Measurements from ENCODE around the gene QRICH1.

Gene QRICH1

DNA sequence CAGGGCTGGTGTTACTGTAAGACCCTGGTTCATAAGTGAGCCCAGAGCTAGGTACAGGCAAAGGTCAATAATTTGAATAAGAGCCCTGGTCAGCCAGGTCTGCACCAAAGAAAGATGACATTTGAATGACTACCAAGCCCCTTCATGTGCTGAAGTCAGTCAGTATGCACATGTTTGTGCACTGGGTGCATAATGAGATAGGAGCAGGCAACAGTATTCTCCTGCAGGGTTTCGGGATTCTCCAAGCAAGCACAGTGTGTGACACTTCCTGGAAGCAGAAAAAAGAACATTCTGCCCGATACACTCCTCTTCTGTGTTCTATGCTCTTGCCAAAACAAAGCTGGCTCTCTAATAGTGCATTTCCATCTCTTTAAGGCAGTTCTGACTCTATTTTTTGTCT is 59.2 kb downstream of the QRICH1 start:
- DNase-seq (ENCODE audit: low read depth in 2 of 2), result no peak

DNA sequence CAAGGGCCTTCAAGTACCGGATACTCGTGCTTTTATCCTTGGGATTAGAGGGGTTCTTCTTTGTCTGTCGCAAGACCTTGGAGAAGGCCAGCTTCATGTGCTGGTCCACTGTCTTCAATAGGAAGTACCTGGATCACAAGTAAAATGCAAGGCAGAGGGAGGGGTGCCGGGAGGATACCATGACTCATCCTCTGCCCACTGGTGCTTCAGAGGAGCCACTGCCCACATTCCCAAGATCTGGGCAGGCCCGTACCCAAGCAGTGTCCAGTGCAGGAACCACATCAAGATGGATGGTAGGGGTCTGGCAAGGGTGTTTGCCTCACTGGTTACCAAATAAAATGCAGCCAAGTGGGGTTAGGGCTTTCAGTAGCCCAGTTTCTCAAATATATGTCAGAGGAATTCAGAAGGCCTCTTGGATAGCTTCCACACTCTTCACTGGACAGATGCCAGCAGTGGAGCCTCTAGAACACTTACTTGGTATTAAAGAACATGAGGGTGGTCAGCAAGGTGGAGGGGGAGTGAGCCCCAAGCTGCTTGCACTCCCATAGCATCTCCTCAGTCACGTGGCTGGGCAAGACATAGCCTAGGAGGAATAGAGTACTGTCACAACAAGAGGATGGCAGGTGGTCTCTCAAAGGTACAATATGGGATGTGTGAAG is 61.1 kb downstream of the QRICH1 start:
- DNase-seq (ENCODE audit: low read depth in 2 of 2), result no peak

DNA sequence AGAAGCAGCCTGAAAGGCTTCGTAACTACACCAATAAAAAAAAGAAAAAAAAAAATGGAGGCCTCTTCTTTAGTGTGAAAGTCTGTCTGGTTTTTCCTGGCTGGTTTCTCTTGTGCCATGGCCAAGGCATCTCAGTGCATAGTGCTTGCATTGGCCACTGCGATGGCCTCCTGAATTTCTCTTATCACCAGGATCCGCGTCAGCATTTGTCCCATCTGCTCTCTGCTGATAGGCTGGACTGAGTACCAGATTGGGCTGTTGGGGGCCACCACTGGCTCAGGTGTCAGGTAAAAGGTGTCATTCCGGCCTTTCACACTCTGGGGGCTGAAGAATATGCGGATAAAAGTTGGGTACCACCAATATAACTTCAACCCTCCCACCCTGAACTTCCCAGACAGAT is 63.5 kb downstream of the QRICH1 start:
- no peak for DNase-seq (ENCODE audit: low read depth in 2 of 2)

DNA sequence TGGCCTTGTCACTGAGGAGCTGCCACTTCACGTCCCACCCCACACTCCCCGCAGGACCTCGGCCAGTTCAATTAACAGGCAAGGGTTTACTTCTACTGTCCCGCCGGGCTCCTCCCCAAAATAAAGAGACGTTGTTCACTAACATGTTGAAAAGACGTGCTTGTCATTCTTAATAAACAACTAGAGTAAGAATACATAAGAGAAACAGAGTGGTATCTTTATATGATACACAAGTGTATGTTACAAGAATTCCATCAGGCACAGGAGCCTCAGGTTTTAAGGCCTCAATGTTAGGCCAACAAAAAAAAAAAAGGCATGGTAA is 64.3 kb downstream of the QRICH1 start:
- no peak for DNase-seq (ENCODE audit: low read depth in 2 of 2)

DNA sequence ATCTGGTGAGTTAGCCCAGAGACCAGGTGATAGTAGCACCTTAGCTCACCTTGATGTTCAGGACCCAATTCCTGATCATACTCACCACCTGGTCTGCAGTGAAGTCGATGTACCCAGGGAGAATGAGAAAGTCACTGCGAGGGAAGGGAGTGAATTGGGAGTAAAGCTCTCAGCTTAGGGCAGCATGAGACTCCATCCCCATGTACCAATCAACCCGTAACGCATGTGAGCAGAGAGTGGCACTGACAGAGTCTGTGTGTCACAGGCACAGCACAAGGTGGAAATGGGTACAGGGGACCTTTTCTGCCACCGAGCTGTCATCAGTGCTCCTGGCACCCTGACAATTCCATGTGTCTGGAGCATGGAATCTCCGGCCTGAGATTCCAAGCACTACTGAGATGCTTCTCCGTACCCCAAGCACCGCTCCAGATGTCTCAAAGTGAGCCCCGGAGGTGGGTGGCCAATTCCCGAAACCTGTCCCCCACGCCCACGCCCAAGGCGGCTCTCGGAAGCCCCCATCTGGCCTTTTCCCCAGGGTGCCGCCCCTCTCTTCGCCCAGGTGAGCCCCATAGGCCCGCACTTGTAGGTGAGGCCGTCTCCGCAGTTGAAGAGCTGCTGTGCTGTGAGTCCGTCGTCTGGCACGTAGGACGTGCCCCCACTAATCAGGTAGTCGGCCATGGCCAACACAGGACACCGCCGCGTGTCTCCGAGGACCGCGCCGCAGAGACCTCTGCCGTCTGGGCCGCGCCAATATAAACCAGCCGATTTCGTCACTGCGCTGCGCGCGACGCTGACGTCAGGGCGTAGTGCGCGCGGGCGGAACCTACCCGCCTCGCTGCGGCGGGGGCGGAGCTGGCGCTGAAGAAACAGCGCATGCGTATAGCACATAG is 65.0 kb downstream of the QRICH1 start, which contains the start of gene IMPDH2:
Gene IMPDH2, minus strand, starts transcription at position 726 of the 890 bp plus-strand sequence. Its CDS starts 48 bp downstream, at position 678.
- peak; percentile 85 to 86 for DNase-seq (ENCODE audit: low read depth in 2 of 2)

DNA sequence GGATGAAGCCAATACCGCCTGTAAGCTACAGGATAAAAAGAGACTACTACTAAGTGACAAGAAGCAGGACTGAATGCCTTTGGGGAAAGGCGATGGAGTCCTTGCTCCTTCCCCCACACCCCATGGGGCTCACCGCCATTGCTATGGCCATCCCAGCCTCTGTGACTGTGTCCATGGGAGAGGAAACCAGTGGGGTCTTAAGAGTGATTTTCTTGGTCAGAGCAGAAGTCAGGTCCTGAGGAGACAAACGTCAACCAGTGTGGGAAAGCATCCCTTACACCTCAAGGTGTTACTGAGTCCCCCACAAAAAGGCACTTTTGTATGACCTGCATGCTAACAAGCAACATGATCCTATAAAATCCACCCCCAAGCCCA is 65.6 kb downstream of the QRICH1 start:
- no peak for DNase-seq (ENCODE audit: low read depth in 2 of 2)

DNA sequence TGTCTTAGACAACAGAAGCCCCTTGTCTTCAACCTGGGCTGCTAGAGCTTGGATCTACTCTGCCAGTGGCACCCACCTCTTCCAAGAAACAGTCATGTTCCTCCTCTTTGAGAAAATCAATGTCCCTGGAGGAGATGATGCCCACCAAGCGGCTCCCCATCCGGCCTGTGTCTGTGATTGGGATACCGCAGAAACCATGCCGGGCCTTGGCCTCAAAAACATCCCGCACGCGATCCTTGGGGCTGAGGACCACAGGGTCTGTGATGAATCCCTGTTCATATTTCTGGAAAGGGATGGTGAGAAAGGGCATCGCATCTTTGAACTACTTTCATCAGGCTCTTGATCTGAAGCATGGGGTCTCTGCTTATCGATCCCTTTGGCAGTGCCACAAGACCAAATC is 66.2 kb downstream of the QRICH1 start:
- DNase-seq (ENCODE audit: low read depth in 2 of 2), result no peak

DNA sequence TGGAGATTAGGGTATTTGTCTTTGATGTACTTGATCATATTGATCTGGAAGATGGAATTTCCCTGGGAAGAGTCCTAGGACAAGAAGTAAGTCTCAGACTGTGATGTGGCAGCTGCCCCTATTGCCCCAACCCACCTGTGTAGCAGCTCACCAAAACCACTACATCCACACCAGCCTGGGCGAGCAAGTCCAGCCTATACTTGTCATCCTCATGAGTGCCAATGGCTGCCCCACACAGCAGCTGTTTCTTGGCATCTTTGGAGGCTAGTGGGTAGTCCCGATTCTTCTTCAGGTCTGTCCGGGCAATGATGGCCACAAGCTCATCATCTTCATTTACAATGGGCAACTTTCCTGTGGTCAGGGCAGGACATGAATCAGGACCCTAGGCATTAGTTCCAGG is 67.3 kb downstream of the QRICH1 start:
- no peak for DNase-seq (ENCODE audit: low read depth in 2 of 2)

DNA sequence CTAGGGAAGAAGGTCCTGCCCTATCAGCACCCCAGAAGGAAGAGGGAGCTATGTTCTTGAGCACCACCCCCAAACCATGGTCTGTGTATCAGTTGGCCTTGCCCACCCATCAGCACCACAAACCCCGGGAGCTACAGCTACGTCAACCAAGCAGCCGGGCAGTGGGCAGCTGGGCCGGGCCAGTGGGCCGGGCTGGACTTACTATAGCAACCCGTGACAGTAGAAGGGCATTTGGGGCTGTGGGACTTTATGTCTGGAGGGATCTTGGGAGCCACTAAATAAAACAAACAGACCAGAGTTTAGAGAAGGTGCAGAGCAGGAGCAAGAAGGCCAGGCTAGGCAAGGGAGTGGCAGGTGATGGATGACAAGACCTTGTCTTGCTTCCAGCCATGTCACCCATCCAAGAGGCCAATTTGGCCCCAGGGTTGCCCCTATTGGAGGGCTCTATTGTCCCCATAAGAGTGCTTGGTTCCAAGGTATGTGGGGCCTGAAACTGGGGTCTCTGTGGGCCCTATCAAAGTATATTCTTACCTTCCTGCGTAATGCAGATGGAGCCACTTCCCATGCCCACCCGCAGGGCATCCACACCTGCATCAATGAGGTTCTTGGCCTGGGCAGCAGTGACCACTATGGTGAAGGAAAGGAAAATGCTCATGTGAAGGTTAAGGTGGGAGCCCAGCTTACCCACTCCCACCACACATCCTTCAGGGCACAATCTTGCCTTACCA is 67.9 kb downstream of the QRICH1 start:
- no peak for DNase-seq (ENCODE audit: low read depth in 2 of 2)

DNA sequence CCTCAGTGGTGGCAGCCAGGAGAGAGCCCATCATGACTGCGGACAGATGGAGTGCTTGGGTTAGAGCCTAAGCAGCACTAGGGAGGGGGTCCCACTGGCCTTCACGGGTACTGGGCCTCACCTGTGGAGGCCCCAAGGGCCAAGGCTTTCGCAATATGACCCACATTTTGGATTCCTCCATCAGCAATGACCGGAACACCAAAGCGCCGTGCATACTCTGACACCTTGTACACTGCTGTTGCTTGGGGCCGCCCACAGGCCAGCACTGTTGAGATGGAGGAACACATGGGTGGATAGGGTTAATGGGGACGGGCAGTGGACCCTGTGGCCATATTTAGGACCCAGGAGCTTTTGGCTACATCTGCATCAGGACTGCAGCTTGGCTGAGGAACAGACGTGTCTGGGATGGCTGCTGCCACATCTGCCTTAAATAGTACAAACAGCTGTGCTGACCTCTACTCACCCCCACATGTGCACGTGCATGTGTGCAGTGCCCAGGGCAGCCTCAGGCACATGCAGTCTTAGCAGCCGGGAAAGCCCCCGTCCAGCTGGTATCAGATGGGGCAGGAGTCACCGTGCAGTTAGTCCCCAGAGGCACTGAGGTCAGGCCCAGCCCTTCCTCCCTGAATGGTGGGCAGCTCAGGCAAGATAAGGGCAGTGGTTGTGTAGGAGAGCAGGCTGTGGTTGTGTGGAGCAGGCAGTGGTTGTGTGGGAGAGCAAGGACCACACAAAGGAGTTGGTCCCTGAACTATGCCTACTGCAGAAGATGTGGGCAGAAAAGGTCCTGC is 68.7 kb downstream of the QRICH1 start:
- no peak for DNase-seq (ENCODE audit: low read depth in 2 of 2)

DNA sequence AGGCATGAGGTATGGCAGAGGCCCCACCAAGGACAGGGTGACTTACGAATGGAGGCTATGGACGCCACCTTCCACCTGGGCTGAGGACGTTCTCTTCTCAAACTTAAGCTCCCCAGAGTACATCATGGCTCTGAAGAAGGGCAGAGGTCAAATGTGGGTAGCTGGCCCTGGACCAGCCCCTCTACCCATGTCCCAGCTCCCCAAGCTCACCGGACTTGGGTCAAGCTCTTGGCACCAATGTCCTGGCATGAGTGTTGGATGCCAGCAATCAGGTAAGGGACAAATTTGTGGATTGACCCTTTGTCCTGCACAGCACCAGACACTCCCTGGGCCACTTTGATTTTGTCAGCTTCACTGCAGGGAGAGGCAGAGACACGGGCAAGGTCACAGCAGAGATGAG is 69.4 kb downstream of the QRICH1 start:
- no peak for DNase-seq (ENCODE audit: low read depth in 2 of 2)

DNA sequence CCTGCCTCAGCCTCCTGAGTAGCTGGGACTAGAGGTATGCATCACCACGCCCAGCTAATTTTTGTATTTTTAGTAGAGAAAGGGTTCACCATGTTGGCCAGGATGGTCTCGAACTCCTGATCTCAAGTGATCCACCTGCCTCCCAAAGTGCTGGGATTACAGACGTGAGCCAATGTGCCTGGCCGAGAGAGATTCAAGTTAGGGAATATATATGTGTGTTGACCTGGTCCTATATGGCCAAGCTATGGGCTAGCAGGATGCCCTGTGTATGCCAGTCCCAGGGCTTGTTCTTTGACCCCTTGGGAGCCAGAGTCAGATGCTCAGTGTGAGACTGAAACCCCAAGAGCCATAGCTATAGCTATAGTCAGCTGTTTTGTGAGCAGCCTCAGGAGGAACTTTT is 70.1 kb downstream of the QRICH1 start:
- no peak for DNase-seq (ENCODE audit: low read depth in 2 of 2)

DNA sequence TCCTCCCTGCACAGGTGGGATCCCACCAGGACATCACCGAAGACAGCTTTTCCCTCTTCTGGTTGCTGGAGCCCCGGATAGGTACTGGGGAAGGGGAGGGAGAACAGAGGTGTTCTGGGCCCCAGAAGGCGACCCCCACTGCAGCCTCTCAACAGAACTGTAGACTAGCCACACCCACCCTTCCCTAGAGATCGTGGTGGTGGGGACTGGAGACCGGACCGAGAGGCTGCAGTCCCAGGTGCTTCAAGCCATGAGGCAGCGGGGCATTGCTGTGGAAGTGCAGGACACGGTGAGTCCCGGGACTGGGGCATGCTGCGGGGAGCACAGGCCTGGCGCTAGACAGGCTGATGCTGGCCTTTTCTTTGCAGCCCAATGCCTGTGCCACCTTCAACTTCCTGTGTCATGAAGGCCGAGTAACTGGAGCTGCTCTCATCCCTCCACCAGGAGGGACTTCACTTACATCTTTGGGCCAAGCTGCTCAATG is 71.1 kb downstream of the QRICH1 start:
- DNase-seq (ENCODE audit: low read depth in 2 of 2), result no peak

DNA sequence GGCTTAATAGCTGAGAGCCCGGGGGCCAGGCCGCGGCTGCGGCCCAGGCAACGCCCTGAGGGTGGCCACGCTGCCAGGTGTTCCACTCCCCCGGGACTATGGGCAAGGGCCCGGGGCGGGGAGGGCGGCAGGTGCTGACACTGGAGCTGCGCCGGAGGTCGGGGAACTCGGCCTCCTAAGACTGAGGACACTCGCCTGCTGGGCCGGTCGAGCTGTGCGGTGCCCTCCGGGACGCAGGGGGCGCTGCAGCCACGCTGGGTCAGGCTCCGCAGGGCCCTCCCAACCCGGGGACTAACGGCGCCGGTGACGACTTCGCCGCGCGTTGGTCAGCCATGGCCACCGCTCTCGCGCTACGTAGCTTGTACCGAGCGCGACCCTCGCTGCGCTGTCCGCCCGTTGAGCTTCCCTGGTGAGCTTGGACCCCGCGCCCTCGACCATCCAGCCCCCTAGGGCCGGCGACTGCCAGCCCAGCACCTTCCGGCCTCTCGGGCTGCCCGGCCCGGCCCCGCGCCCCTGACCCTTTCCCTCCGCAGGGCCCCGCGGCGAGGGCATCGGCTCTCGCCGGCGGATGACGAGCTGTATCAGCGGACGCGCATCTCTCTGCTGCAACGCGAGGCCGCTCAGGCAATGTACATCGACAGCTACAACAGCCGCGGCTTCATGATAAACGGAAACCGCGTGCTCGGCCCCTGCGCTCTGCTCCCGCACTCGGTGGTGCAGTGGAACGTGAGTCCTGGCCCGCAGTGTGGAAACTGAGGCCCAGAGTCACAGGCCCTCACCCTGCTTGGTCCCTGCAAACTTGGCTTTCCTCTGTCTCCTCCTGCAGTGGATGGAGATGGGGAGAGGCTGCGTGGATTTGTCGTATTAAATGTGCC is 71.8 kb downstream of the QRICH1 start, which contains the start of gene NDUFAF3:
Gene NDUFAF3, plus strand, starts transcription at position 309 of the 875 bp plus-strand sequence. Its CDS starts 24 bp downstream, at position 333.
- DNase-seq (ENCODE audit: low read depth in 2 of 2), result peak; percentile 82

DNA sequence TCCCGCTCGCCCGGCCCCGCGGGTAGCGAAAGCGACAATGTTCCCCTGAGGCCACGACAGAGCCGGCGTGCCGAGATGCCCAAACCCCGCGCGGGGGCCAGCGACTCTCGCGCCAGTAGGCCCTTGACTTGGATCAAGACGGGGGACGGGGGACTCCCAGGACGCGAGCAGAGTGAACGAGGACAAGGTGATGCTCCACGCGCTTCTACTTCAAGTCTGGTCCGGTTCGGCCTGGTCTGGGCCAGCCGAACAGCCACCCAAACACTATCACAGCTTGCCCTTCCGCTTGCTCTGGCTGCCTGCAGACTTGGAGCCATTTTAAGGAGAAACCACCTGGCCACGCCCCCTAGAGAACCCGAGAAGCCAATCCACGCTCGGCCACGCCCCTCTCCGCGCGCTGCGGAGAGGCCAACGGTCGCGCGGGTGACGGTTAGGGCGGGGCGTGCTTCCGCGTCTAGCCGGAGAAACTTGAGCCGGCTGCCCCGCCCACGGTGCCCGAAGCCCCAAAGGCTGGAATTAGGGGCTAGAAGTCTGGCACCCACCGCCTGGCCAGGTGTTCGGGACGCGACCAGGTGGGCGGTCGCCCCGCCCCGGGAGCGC is 72.6 kb downstream of the QRICH1 start:
- peak; percentile 96 to 98 for DNase-seq (ENCODE audit: low read depth in 2 of 2)

DNA sequence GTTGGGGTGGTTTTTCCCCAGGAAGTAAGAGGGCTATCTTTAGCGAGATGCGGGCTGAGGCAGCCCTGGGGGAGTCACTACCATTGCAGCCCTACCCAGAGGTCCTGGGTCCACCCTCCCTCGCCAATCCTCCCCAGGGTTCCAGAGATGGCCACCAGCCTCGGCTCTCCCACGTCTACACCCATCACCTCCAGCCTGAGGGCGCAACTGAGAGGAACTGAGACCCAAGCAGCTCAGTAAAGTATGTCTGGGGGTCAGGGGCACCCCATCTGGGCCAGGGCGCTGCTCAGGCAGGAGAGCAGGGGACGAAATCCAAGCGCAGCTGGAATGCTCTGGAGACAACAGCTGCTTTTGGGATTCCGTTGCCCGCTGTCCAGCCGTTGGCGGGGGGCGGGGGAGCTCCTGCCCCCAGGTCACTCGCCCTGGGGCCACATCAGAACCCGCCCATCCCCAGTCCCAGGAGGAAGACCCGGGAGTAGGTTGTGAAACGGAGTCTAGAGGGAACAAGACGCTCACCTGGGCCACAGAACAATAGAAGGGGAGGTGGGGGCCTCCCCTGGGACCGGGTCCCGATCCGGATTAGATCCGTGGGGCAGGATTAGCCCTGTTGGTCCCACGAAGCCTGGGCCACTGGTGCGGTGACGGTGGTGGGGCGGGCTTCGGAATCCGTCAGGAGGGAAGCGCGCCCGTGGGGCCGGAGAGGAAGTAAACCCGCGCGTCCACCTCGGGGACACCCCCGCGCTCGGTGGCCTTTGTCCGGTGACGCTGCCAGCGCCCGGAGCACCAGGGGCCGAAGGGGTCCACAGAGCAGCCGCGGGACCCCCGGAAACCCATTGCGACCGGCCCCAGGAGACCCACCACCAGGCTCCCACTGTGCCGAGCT is 73.3 kb downstream of the QRICH1 start:
- no peak for DNase-seq (ENCODE audit: low read depth in 2 of 2)

DNA sequence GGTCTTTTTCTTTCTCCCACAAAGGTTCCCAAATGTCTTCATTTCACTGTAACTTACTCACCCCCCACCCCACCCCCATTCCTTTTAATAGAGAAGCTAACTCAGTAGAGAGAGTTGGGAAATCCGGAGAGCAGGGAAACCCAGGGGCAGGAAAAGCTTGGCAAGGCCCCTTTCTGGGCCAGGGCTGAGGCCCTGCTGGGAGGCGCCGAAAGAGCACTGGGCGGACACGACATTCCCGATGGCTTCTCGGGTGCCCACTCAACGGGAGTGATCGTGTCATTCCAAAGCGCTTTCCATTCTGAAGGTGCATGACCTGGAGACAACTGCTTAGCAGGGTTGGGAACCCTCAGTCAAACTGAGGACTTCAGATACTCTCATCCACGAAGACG is 73.9 kb downstream of the QRICH1 start:
- no peak for DNase-seq (ENCODE audit: low read depth in 2 of 2)

DNA sequence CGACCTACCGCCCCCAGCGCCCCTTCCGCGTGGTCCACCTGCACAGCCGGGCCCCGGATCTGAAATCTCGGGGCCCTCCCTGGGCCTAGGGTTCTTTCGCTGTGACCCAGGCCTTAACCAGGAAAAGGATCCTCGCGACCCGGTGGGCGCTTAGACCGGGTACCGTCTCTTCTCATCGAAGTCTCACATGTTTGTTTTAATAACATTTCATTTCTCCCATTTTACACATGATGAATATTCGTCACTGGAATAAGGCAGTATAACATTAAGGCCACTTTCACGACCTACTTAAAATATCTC is 75.2 kb downstream of the QRICH1 start:
- no peak for DNase-seq (ENCODE audit: low read depth in 2 of 2)

DNA sequence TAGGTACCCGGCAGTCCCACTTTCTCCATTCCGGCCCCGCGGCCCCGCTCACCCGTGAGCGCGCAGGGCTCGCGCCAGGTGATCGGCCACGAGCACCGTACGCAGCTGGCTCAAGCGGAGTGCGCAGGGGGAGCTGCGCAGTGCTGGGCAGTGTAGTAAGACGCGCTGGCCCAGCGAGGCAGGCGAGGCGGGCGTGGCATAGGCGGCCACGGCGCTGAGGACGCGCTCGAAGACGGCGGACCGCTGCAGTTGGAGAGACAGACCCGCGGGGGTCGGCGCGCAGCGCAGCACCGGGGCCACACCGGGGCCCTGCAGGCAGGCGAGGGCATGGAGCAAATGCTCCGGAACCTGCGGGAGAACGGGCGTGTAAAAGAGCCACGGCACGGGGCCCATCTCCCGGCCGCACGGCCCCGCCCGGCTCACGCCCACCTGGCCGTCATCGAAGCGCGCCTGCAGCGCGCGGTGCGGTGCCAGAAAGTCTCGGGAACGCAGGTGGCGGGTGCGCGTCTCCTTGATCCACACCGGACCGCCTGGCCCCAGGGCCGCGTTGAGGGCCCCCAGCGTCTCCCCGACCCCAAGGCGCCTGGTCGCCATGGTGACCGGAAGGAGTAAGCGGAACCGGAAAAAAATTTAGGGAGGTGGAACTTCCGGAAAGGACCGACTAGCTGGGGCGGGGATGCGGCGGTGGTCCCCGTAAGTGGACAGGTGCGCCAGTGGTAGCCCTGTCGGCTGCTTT is 75.7 kb downstream of the QRICH1 start, which contains the start of gene DALRD3:
Gene DALRD3, minus strand, starts transcription at position 610 of the 736 bp plus-strand sequence. Its CDS starts 16 bp downstream, at position 594.
- DNase-seq (ENCODE audit: low read depth in 2 of 2), result peak in 1 of 2 donors; percentile 32
